Right lobe of liver (tissue), 4 donors: Measurements from ENCODE around the gene TXLNB.

Source experiments
- CTCF ChIP-seq, 4 donors: fragments of 200-600 bp in 3 of 4; fragments of 450-650 bp in 1 of 4; IDR thresholded peaks; one replicate each; pipeline versions ENCODE4 v1.5.1 to v1.8.0; 2016 to 2022; ENCODE audit warnings: antibody characterized with exemption in 4 of 4, mild to moderate bottlenecking in 2 of 4
- POLR2A ChIP-seq: fragments of 450-650 bp; IDR thresholded peaks from one replicate; pipeline ENCODE4 v1.6.1; 2017; ENCODE audit warnings: antibody characterized with exemption, mild to moderate bottlenecking
- donor health status: DM: no; HTN: no; CAD: no.
- donor health status: DM: no; HTN: no; CAD: no.
- donor health status: DM: no; HTN: yes; CAD: no.

GRCh38 chr6:139311831-139312230, 20.0 kb upstream of the TXLNB start:
- TF ChIP-seq CTCF (IDR thresholded peaks at IDR 0.05) (no peak), POLR2A (no peak)
